Measurements from ENCODE around the gene NFATC4.

Gene NFATC4

GRCh38 chr14:24408764-24409163 lies 40.8 kb downstream of the NFATC4 start:
- H3K27me3 Mint-ChIP-seq (ENCODE audit: low read depth): no peaks in the 10 kb centered on the region
- TF ChIP-seq CTCF (IDR thresholded peaks at IDR 0.05; ENCODE audit: unreplicated experiment in 3 of 3): no peak
- no peak overlapping the region for H3K27ac Mint-ChIP-seq
- H3K4me1 Mint-ChIP-seq: peaks cover 18% of the 10 kb centered on the region
- H3K9me3 Mint-ChIP-seq: no peaks in the 10 kb centered on the region
- H3K4me3 Mint-ChIP-seq: no peak overlapping the region
- peaks cover 69% of the 10 kb centered on the region for H3K36me3 Mint-ChIP-seq (ENCODE audit: low read depth)

- Mint-ChIP-seq H3K4me1 (peaks cover 14% of the 10 kb centered on the region), H3K36me3 (ENCODE audit: low read depth) (peaks cover 69% of the 10 kb centered on the region), H3K4me3 (no peak overlapping the region), H3K27me3 (ENCODE audit: low read depth) (no peaks in the 10 kb centered on the region), H3K9me3 (no peaks in the 10 kb centered on the region), H3K27ac (no peak overlapping the region)
- TF ChIP-seq CTCF (IDR thresholded peaks at IDR 0.05; ENCODE audit: unreplicated experiment in 3 of 3): no peak
Measured at GRCh38 chr14:24409192-24409591, 41.2 kb downstream of the NFATC4 start.

- Mint-ChIP-seq H3K9me3 (no peaks in the 10 kb centered on the region), H3K36me3 (ENCODE audit: low read depth) (peaks cover 69% of the 10 kb centered on the region), H3K4me1 (peaks cover 6% of the 10 kb centered on the region), H3K4me3 (no peak overlapping the region), H3K27me3 (ENCODE audit: low read depth) (no peaks in the 10 kb centered on the region), H3K27ac (no peak overlapping the region)
- no peak for TF ChIP-seq CTCF (IDR thresholded peaks at IDR 0.05; ENCODE audit: unreplicated experiment in 3 of 3)
Measured at GRCh38 chr14:24409956-24410355, 42.0 kb downstream of the NFATC4 start.

GRCh38 chr14:24411443-24412389 lies 43.7 kb downstream of the NFATC4 start:
- H3K27ac Mint-ChIP-seq: peak overlapping the region in 1 of 3 experiments; percentile 22
- H3K9me3 Mint-ChIP-seq: no peaks in the 10 kb centered on the region
- peaks cover 68% of the 10 kb centered on the region for H3K36me3 Mint-ChIP-seq (ENCODE audit: low read depth)
- no peak overlapping the region for H3K4me3 Mint-ChIP-seq
- H3K4me1 Mint-ChIP-seq: no peaks in the 10 kb centered on the region
- H3K27me3 Mint-ChIP-seq (ENCODE audit: low read depth): no peaks in the 10 kb centered on the region
- TF ChIP-seq CTCF (IDR thresholded peaks at IDR 0.05; ENCODE audit: unreplicated experiment in 3 of 3): peak; percentile 60 to 68 (median 65)

- Mint-ChIP-seq H3K36me3 (ENCODE audit: low read depth) (peaks cover 56% of the 10 kb centered on the region), H3K27ac (no peak overlapping the region), H3K9me3 (no peaks in the 10 kb centered on the region)
Measured at GRCh38 chr14:24414077-24414476, 46.1 kb downstream of the NFATC4 start.

More at GRCh38 chr14:24414077-24414476, 46.1 kb downstream of the NFATC4 start:
- TF ChIP-seq CTCF (IDR thresholded peaks at IDR 0.05; ENCODE audit: unreplicated experiment in 3 of 3): no peak
- Mint-ChIP-seq H3K27me3 (ENCODE audit: low read depth) (no peaks in the 10 kb centered on the region), H3K4me3 (no peak overlapping the region), H3K4me1 (no peaks in the 10 kb centered on the region)
